GM19193 (cell line): ENCODE data around the gene TAF11L3.
"Not testable (repeated sequence)": the region's sequence is repeated elsewhere in the genome, so short reads cannot be mapped to it uniquely, and the experiment has no call there.

Experiments
- POLR2A ChIP-seq: IDR thresholded peaks from 4 replicates; pipeline ENCODE4 v1.6.1; 2011; ENCODE audit not compliant: insufficient read depth, insufficient read length; ENCODE audit errors: extremely low read depth

Gene TAF11L3

GRCh38 chr5:17518067-17518466 is at the start of gene TAF11L3:
Gene TAF11L3, plus strand, starts transcription at chr5:17518367.
- not testable (repeated sequence) for TF ChIP-seq POLR2A

GRCh38 chr5:17470064-17470463 is 48.1 kb upstream of the TAF11L3 start:
- TF ChIP-seq POLR2A: no peak

- no peak for TF ChIP-seq POLR2A
Observed at GRCh38 chr5:17477043-17477442, 41.1 kb upstream of the TAF11L3 start.

- TF ChIP-seq POLR2A: no peak
Observed at GRCh38 chr5:17477573-17478265, 40.4 kb upstream of the TAF11L3 start.

DNA sequence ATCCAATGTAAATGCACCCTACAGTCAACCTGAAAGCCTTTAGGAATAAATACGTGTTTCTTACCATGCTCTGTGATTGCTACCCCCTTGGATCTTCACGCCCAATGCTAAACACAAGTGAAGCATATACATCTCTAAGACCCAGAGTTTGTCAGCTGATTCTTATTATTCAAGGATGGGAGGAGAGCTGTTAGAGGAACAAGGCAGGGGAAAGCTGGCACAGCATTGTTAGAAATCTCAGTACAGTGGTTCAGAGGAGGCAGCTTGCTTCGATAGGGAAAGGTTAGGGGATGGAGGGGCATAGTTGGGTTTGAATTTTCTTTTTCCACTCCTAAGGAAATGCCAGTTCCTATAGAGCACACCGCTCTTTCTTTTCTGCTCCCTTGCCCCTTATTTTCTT is 36.8 kb upstream of the TAF11L3 start:
- TF ChIP-seq POLR2A: no peak

- TF ChIP-seq POLR2A: no peak
Observed at GRCh38 chr5:17482790-17483189, 35.4 kb upstream of the TAF11L3 start.

DNA sequence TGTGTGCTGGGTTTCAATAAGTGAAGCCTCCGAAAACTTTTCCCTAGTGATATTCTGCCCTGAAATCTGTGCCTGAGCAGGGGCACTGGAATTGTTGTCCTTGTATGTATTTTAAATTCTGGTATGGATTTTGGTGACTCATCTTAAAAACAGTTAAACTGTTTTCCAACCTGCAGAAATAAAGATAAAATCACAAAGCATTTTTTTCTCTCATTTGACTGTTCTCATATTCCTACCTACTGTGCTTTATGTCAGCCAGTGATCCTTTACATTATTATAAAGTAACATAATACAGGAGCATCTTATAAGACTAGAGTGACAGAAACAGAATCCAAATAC is 31.0 kb upstream of the TAF11L3 start:
- TF ChIP-seq POLR2A: no peak

GRCh38 chr5:17492770-17493169 is 25.4 kb upstream of the TAF11L3 start:
- no peak for TF ChIP-seq POLR2A

DNA sequence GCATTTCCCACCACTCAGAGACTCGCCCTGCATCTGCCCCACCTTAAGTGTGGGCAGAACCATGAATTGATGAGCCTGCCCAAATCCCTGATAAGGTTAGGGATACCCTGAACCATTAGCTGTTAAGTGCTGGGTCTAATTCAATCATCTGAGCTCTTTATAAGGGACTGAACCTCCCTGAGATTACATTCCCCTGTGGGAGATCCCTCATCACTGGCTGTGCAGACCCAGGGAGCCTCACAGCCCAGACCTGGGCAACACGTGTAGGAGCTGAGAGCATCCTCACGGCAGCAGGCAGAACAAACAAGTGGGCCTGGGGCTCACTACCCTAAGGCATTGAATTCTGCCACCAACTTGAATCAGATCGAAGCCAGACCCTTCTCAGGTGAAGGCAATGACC is 20.7 kb upstream of the TAF11L3 start:
- TF ChIP-seq POLR2A: no peak

DNA sequence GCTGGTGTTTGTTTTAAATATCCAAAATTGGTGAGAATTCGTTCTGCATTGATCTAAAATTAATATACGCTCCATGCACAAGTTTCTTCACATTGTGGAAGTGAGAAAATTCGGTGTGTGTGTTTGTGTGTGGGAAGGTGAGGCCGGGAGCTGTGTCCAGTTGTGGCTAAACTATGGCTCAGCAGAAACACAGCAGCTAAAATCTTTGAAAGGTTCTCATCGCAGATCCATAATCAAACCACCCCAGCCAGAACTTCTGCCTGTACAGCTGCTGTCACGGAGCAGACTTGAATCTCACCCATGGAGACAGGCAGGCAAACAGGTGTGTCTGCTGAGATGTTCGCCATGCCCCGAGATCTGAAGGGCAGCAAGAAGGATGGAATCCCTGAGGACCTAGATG is 20.2 kb upstream of the TAF11L3 start, which contains the start of gene TAF11L2:
Gene TAF11L2 (plus strand): TSS at position 301 of the 400 bp plus-strand sequence.
- not testable (repeated sequence) for TF ChIP-seq POLR2A

GRCh38 chr5:17511775-17512325 is 6.3 kb upstream of the TAF11L3 start:
- no peak for TF ChIP-seq POLR2A

DNA sequence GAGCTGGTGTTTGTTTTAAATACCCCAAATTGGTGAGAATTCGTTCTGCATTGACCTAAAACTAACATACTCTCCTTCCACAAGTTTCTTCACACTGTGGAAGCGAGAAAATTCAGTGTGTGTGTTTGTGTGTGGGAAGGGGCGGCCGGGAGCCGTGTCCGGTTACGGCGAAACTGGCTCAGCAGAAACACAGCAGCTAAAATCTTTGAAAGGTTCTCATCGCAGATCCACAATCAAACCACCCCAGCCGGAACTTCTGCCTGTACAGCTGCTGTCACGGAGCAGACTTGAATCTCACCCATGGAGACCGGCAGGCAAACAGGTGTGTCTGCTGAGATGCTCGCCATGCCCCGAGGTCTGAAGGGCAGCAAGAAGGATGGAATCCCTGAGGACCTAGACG is 3.3 kb downstream of the TAF11L3 start, which contains the start of gene TAF11L4:
Gene TAF11L4 (plus strand): TSS at position 301 of the 400 bp plus-strand sequence.
- TF ChIP-seq POLR2A: not testable (repeated sequence)

DNA sequence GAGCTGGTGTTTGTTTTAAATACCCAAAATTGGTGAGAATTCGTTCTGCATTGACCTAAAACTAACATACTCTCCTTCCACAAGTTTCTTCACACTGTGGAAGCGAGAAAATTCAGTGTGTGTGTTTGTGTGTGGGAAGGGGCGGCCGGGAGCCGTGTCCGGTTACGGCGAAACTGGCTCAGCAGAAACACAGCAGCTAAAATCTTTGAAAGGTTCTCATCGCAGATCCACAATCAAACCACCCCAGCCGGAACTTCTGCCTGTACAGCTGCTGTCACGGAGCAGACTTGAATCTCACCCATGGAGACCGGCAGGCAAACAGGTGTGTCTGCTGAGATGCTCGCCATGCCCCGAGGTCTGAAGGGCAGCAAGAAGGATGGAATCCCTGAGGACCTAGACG is 6.8 kb downstream of the TAF11L3 start, which contains the start of gene TAF11L5:
Gene TAF11L5 (plus strand): TSS at position 301 of the 400 bp plus-strand sequence.
- not testable (repeated sequence) for TF ChIP-seq POLR2A

DNA sequence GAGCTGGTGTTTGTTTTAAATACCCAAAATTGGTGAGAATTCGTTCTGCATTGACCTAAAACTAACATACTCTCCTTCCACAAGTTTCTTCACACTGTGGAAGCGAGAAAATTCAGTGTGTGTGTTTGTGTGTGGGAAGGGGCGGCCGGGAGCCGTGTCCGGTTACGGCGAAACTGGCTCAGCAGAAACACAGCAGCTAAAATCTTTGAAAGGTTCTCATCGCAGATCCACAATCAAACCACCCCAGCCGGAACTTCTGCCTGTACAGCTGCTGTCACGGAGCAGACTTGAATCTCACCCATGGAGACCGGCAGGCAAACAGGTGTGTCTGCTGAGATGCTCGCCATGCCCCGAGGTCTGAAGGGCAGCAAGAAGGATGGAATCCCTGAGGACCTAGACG is 10.2 kb downstream of the TAF11L3 start, which contains the start of gene TAF11L6:
Gene TAF11L6 (plus strand): TSS at position 301 of the 400 bp plus-strand sequence.
- not testable (repeated sequence) for TF ChIP-seq POLR2A
